ENCODE measurements around the gene IRF9.

GRCh38 chr14:24206260-24207103 is 45.4 kb downstream of the IRF9 start:
- TF ChIP-seq GATA2 (IDR thresholded peaks at IDR 0.05; ENCODE audit: low read depth, low read length) (no peak), GATA3 (IDR thresholded peaks at IDR 0.05; ENCODE audit: low read depth, low read length) (no peak)
